SK-N-SH treated with all-trans-retinoic acid at 6 μM for 48 hours (cell line): ENCODE results near the gene KIF13A.
A peak's percentile ranks its signal among the peaks of the same experiment; 100 is the strongest.

Experiments used
- ATAC-seq: fragments of 200-7000 bp; cut with Tn5 transposase; 3 replicates; pipeline ENCODE4 v1.9.1; 2020; ENCODE audit warnings: mild to moderate bottlenecking, moderate library complexity
- ARNTL ChIP-seq: fragments of 450-650 bp; formaldehyde crosslinking; IDR thresholded peaks from 2 replicates; pipeline ENCODE4 v1.5.0; 2020; ENCODE audit warnings: low read depth, mild to moderate bottlenecking, moderate library complexity, borderline replicate concordance
- BACH2 ChIP-seq: fragments of 250-450 bp; sonication (Bioruptor Pico); IDR thresholded peaks from 2 replicates; pipeline ENCODE4 v1.9.0; 2021; ENCODE audit warnings: mild to moderate bottlenecking, borderline replicate concordance
- CSDC2 ChIP-seq: fragments of 250-450 bp; sonication (Bioruptor Pico); IDR thresholded peaks from 2 replicates; pipeline ENCODE4 v1.5.0; 2020; ENCODE audit warnings: mild to moderate bottlenecking, moderate library complexity
- CSRNP3 ChIP-seq: fragments of 250-450 bp; sonication (Bioruptor Pico); IDR thresholded peaks from 2 replicates; pipeline ENCODE4 v1.5.1; 2021; ENCODE audit warnings: mild to moderate bottlenecking, moderate library complexity
- ESRRG ChIP-seq: fragments of 250-450 bp; sonication (Bioruptor Pico); IDR thresholded peaks from 2 replicates; pipeline ENCODE4 v1.6.1; 2021; ENCODE audit warnings: mild to moderate bottlenecking
- ISL1 ChIP-seq: fragments of 250-450 bp; sonication (Bioruptor Pico); IDR thresholded peaks from 2 replicates; pipeline ENCODE4 v2.1.2; 2022; ENCODE audit warnings: mild to moderate bottlenecking, moderate library complexity
- OSR1 ChIP-seq: fragments of 250-450 bp; sonication (Bioruptor Pico); IDR thresholded peaks from 2 replicates; pipeline ENCODE4 v1.8.0; 2022; ENCODE audit warnings: moderate library complexity, mild to moderate bottlenecking, inconsistent platforms
- PATZ1 ChIP-seq: fragments of 250-450 bp; sonication (Bioruptor Pico); IDR thresholded peaks from 2 replicates; pipeline ENCODE4 v1.8.0; 2020; ENCODE audit warnings: mild to moderate bottlenecking, moderate library complexity, borderline replicate concordance
- POU6F1 ChIP-seq: fragments of 250-450 bp; sonication (Bioruptor Pico); IDR thresholded peaks from 2 replicates; pipeline ENCODE4 v1.8.0; 2021; ENCODE audit warnings: low read depth, mild to moderate bottlenecking, moderate library complexity, borderline replicate concordance
- PPARA ChIP-seq: fragments of 250-450 bp; sonication (Bioruptor Pico); IDR thresholded peaks from 2 replicates; pipeline ENCODE4 v1.5.0; 2020; ENCODE audit warnings: mild to moderate bottlenecking, borderline replicate concordance
- RARB ChIP-seq: fragments of 250-450 bp; sonication (Bioruptor Pico); IDR thresholded peaks from 2 replicates; pipeline ENCODE4 v1.8.0; 2021; ENCODE audit warnings: mild to moderate bottlenecking, moderate library complexity
- SNAI2 ChIP-seq: fragments of 250-450 bp; sonication (Bioruptor Pico); IDR thresholded peaks from 2 replicates; pipeline ENCODE4 v1.5.0; 2020; ENCODE audit warnings: mild to moderate bottlenecking, moderate library complexity
- TCF4 ChIP-seq: fragments of 250-450 bp; sonication (Bioruptor Pico); IDR thresholded peaks from 2 replicates; pipeline ENCODE4 v1.8.0; 2021; ENCODE audit warnings: mild to moderate bottlenecking, moderate library complexity, borderline replicate concordance
- TOX ChIP-seq: fragments of 250-450 bp; sonication (Bioruptor Pico); IDR thresholded peaks from 2 replicates; pipeline ENCODE4 v1.8.0; 2021; ENCODE audit warnings: mild to moderate bottlenecking, moderate library complexity, borderline replicate concordance
- ZC3H10 ChIP-seq: fragments of 250-450 bp; sonication (Bioruptor Pico); IDR thresholded peaks from 2 replicates; pipeline ENCODE4 v1.5.1; 2021; ENCODE audit warnings: mild to moderate bottlenecking, moderate library complexity
- ZFP3 ChIP-seq: fragments of 250-450 bp; sonication (Bioruptor Pico); IDR thresholded peaks from 2 replicates; pipeline ENCODE4 v1.5.0; 2020; ENCODE audit warnings: mild to moderate bottlenecking, moderate library complexity
- ZFP30 ChIP-seq: fragments of 450-650 bp; formaldehyde crosslinking; IDR thresholded peaks from 2 replicates; pipeline ENCODE4 v1.5.0; 2022; ENCODE audit warnings: mild to moderate bottlenecking, moderate library complexity
- ZNF565 ChIP-seq: fragments of 450-650 bp; formaldehyde crosslinking; conservative IDR thresholded peaks from 2 replicates; pipeline ENCODE4 v1.5.0; 2020; ENCODE audit warnings: low read depth, mild to moderate bottlenecking, moderate library complexity
- ZNF70 ChIP-seq: fragments of 450-650 bp; formaldehyde crosslinking; IDR thresholded peaks from 2 replicates; pipeline ENCODE4 v1.5.0; 2020; ENCODE audit warnings: mild to moderate bottlenecking, moderate library complexity
- ZNF8 ChIP-seq: fragments of 450-650 bp; formaldehyde crosslinking; IDR thresholded peaks from 2 replicates; pipeline ENCODE4 v1.5.0; 2020; ENCODE audit warnings: mild to moderate bottlenecking, moderate library complexity

Gene KIF13A

GRCh38 chr6:17900011-17900410 is 87.4 kb downstream of the KIF13A start (continued):
- TF ChIP-seq BACH2 (CRISPR knock-in tag) (no peak), ZNF8 (no peak), CSDC2 (CRISPR knock-in tag) (no peak), SNAI2 (no peak), PATZ1 (CRISPR knock-in tag) (no peak), ZFP30 (no peak), RARB (CRISPR knock-in tag) (no peak), PPARA (no peak), ZC3H10 (no peak)

GRCh38 chr6:17899491-17899890 is 87.9 kb downstream of the KIF13A start:
- no peak for TF ChIP-seq OSR1 (CRISPR knock-in tag)
- no peak for TF ChIP-seq ZFP3 (CRISPR knock-in tag)
- no peak for TF ChIP-seq SNAI2
- TF ChIP-seq PATZ1 (CRISPR knock-in tag): no peak
- no peak for TF ChIP-seq POU6F1 (CRISPR knock-in tag)
- TF ChIP-seq ZFP30: no peak
- TF ChIP-seq PPARA: no peak
- no peak for TF ChIP-seq TOX (CRISPR knock-in tag)
- TF ChIP-seq CSRNP3 (CRISPR knock-in tag): no peak
- no peak for ATAC-seq

- TF ChIP-seq TCF4 (CRISPR knock-in tag) (no peak), ZFP3 (CRISPR knock-in tag) (no peak), ESRRG (no peak), ZC3H10 (no peak), CSRNP3 (CRISPR knock-in tag) (no peak), OSR1 (CRISPR knock-in tag) (no peak), ZNF8 (no peak), ARNTL (no peak), RARB (CRISPR knock-in tag) (no peak), ISL1 (no peak)
- ATAC-seq: no peak
Observed at GRCh38 chr6:17897681-17898080, 89.8 kb downstream of the KIF13A start.

- TF ChIP-seq TCF4 (CRISPR knock-in tag) (no peak), ZC3H10 (no peak), PPARA (no peak), OSR1 (CRISPR knock-in tag) (no peak), ZFP30 (peak; percentile 100)
- ATAC-seq: no peak
Observed at GRCh38 chr6:17894905-17895304, 92.5 kb downstream of the KIF13A start.

- ATAC-seq: no peak
- TF ChIP-seq ZFP3 (CRISPR knock-in tag) (no peak), ZNF565 (CRISPR knock-in tag) (no peak), ARNTL (no peak), ZNF70 (CRISPR knock-in tag) (no peak), ZFP30 (no peak), CSRNP3 (CRISPR knock-in tag) (no peak), TCF4 (CRISPR knock-in tag) (no peak), RARB (CRISPR knock-in tag) (no peak), PATZ1 (CRISPR knock-in tag) (no peak)
- TF ChIP-seq, all 23 proteins: peak for 0
Observed at GRCh38 chr6:17894191-17894590, 93.2 kb downstream of the KIF13A start.
